ENCODE measurements around the gene RPF1. TPM values are rescaled to one million over a fixed set of nuclear protein-coding genes. Genes with fewer than 3 reads are reported as not detected.

The RPF1 gene
- total and polyA plus RNA-seq, 2 of the 4 experiments (the other 2 are of a cell fraction): 28.4 to 30.3 TPM

DNA sequence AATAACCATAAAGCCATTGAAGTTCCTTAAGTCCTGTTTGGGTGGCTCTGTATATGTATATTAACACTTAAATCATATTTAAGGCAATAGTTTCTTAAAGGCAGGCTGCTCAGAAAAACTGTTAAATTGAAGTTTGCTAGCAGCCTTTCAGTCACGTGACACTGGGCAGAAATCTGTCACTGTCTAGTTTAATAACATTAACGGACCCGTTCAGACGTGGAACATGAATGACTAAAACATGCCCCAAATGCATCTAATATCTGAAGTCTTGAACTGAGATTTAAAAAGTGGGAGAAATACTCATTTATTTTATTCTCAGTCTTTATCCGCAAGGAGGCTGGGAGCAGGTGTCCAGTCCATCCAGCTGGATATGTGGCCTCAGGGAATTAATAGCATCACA is 23.9 kb downstream of the RPF1 start:
- ATAC-seq (ENCODE audit: low read depth): no peak
- POLR2A ChIA-PET (ENCODE audit: unreplicated experiment): interaction anchor here (0.5 kb wide), 1 partner anchor 933 kb away, joined by 3 read pairs; no protein-coding TSS in a partner anchor
- no peak overlapping the region for H4K8ac ChIP-seq (ENCODE audit: low read depth in 2 of 2, low read length in 2 of 2)
- no peak overlapping the region for H3K18ac ChIP-seq (ENCODE audit: low read depth, low read length)
- H3K9me3 ChIP-seq (ENCODE audit: control insufficient read depth, insufficient read depth, low read length): no peaks in the 10 kb centered on the region
- dilution Hi-C loops (cut with HindIII; ENCODE audit: low sequenced_read_pairs, unreplicated experiment) (no loop called here), in situ Hi-C loops (cut with MboI; ENCODE audit: low sequenced_read_pairs) (no loop called here), intact Hi-C loops (cut with micrococcal nuclease) (no loop called here)
- DNase-seq: no peak
- H3K9me1 ChIP-seq (ENCODE audit: insufficient read depth, low read length): no peaks in the 10 kb centered on the region; the same call in 1 of the 2 replicates
- CTCF ChIA-PET: interaction anchor here (1.3 kb wide), 1 partner anchor 102 kb away, joined by 3 read pairs; no protein-coding TSS in a partner anchor
- H2BK5ac ChIP-seq (ENCODE audit: low read depth, low read length, poor library complexity, severe bottlenecking): no peak overlapping the region
- no peak overlapping the region for H3K23ac ChIP-seq (ENCODE audit: low read depth, low read length)
- BruUV-seq (replicated peaks): no TSS peak
- no peak overlapping the region for H3K4me3 ChIP-seq (ENCODE audit: insufficient read depth, low read depth, low read length)
- H3K4me2 ChIP-seq (ENCODE audit: low read depth, low read length): no peak overlapping the region; the same call in 1 of the 2 replicates
- no peak overlapping the region for H2AK5ac ChIP-seq (ENCODE audit: low read depth, low read length)
- H3K56ac ChIP-seq (ENCODE audit: extremely low read depth, insufficient read depth, low read length): no peak overlapping the region
- 80% methylated on average over 1 of the region's 5 CpGs; no CpG with 5 or more reads in 1 of the 2 experiments for WGBS, 2 experiments (ENCODE audit: extremely low coverage in 2 of 2, insufficient read length in 1 of 2)
- TF ChIP-seq FOS (IDR thresholded peaks at IDR 0.05; ENCODE audit: low read depth, low read length): no peak
- no peak for TF ChIP-seq MAFK (IDR thresholded peaks at IDR 0.05; ENCODE audit: low read depth, low read length)
- TF ChIP-seq CHD1 (IDR thresholded peaks at IDR 0.05; ENCODE audit: low read depth, low read length): no peak
- no peak for TF ChIP-seq BHLHE40 (IDR thresholded peaks at IDR 0.05; ENCODE audit: low read depth, low read length)
- TF ChIP-seq MAZ (IDR thresholded peaks at IDR 0.05; ENCODE audit: borderline replicate concordance, low read depth, low read length): no peak
- TF ChIP-seq CTCF (conservative IDR thresholded peaks at IDR 0.05; ENCODE audit: low read depth, low read length): no peak
- no peak for TF ChIP-seq MXI1 (IDR thresholded peaks at IDR 0.05; ENCODE audit: borderline replicate concordance, low read depth, low read length)
- TF ChIP-seq RAD21 (IDR thresholded peaks at IDR 0.05; ENCODE audit: low read length): no peak
- TF ChIP-seq CEBPB (IDR thresholded peaks at IDR 0.05; ENCODE audit: low read depth, low read length): no peak
- TF ChIP-seq POLR2A (IDR thresholded peaks at IDR 0.05; ENCODE audit: low read depth, low read length): no peak
- no peak for TF ChIP-seq NFE2L2 (IDR thresholded peaks at IDR 0.05; ENCODE audit: low read depth, low read length)
- no peak for TF ChIP-seq SMC3 (IDR thresholded peaks at IDR 0.05; ENCODE audit: low read depth, low read length)
- no peak for TF ChIP-seq RFX5 (IDR thresholded peaks at IDR 0.05; ENCODE audit: low read depth, low read length)
- no peak for TF ChIP-seq USF2 (IDR thresholded peaks at IDR 0.05; ENCODE audit: low read depth, low read length)
- no peak overlapping the region for H2BK20ac ChIP-seq (ENCODE audit: low read depth, low read length)
- H4K5ac ChIP-seq (ENCODE audit: low read depth, low read length): no peak overlapping the region
- no peak overlapping the region for H2BK15ac ChIP-seq (ENCODE audit: low read depth, low read length)
- peaks cover 8% of the 10 kb centered on the region for H3K36me3 ChIP-seq (ENCODE audit: control insufficient read depth, insufficient read depth, low read length)
- no peak overlapping the region for H3K27ac ChIP-seq (ENCODE audit: insufficient read depth, low read length)
- peaks cover 49% of the 10 kb centered on the region for H4K20me1 ChIP-seq (ENCODE audit: insufficient read depth, low read length)
- no peaks in the 10 kb centered on the region for H3K27me3 ChIP-seq (ENCODE audit: control insufficient read depth, insufficient read depth, low read length)
- no peak overlapping the region for H3K9ac ChIP-seq (ENCODE audit: low read depth, low read length)
- no peak overlapping the region for H3K14ac ChIP-seq (replicated peaks; ENCODE audit: low read depth, low read length)
- no peak overlapping the region for H2BK120ac ChIP-seq (ENCODE audit: low read depth, low read length)
- H3K4ac ChIP-seq (ENCODE audit: low read depth, low read length): no peak overlapping the region
- peaks cover 12 to 31% of the 10 kb centered on the region in 2 experiments; a peak in 3 of 4 replicates for H3K79me1 ChIP-seq (ENCODE audit: low read depth in 1 of 2, low read length in 2 of 2)
- H2AFZ ChIP-seq (replicated peaks; ENCODE audit: low read length, poor library complexity): no peak overlapping the region
- H3K4me1 ChIP-seq (ENCODE audit: control insufficient read depth, insufficient read depth, low read length): peaks cover 6% of the 10 kb centered on the region; the same call in 1 of the 2 replicates
- H4K91ac ChIP-seq (ENCODE audit: insufficient read depth, low read depth, low read length): no peak overlapping the region
- H2AK9ac ChIP-seq (replicated peaks; ENCODE audit: low read depth, low read length, poor library complexity): no peak overlapping the region

Data from IMR-90 (cell line).